Endodermal cell (in vitro differentiated cells): ENCODE results near the gene MACROD2. TPM values are rescaled to one million over a fixed set of nuclear protein-coding genes. Genes with fewer than 3 reads are reported as not detected.

Experiments used
- DNase-seq: peaks from one replicate; pipeline ENCODE4 v3.0.0-alpha.2; 2017
- H3K27ac ChIP-seq: 2 replicates; pipeline ENCODE4 v1.5.1; 2013; ENCODE audit warnings: mild to moderate bottlenecking, low read depth, low read length, moderate library complexity
- H3K27me3 ChIP-seq: 2 replicates; pipeline ENCODE4 v1.6.1; 2013; ENCODE audit warnings: mild to moderate bottlenecking, low read length, moderate library complexity; ENCODE audit not compliant: insufficient read depth, control insufficient read depth, poor library complexity, severe bottlenecking
- H3K36me3 ChIP-seq: 2 replicates; pipeline ENCODE4 v1.7.0; 2013; ENCODE audit warnings: mild to moderate bottlenecking, low read length, moderate library complexity; ENCODE audit not compliant: control insufficient read depth, insufficient read depth
- H3K4me1 ChIP-seq: one replicate; pipeline ENCODE4 v1.7.0; 2013; ENCODE audit warnings: low read length; ENCODE audit not compliant: control insufficient read depth, insufficient read depth
- H3K4me3 ChIP-seq: 2 replicates; pipeline ENCODE4 v1.5.1; 2013; ENCODE audit warnings: mild to moderate bottlenecking, low read length, moderate library complexity
- H3K9ac ChIP-seq: 2 replicates; pipeline ENCODE4 v1.6.1; 2013; ENCODE audit warnings: mild to moderate bottlenecking, low read length, moderate library complexity; ENCODE audit not compliant: poor library complexity, severe bottlenecking; ENCODE audit errors: extremely low read depth
- H3K9me3 ChIP-seq: 2 replicates; pipeline ENCODE4 v1.6.1; 2013; ENCODE audit warnings: mild to moderate bottlenecking, low read length, moderate library complexity; ENCODE audit not compliant: control insufficient read depth
- H3K27ac Mint-ChIP-seq: 2 replicates; pipeline ENCODE4 v1.8.0; 2020; ENCODE audit warnings: mixed read lengths
- H3K27me3 Mint-ChIP-seq: 2 replicates; pipeline ENCODE4 v1.8.0; 2021; ENCODE audit warnings: mild to moderate bottlenecking, mixed read lengths; ENCODE audit not compliant: insufficient read depth
- H3K36me3 Mint-ChIP-seq: 2 replicates; pipeline ENCODE4 v1.8.0; 2020; ENCODE audit warnings: low read depth, mixed read lengths
- H3K4me1 Mint-ChIP-seq: 2 replicates; pipeline ENCODE4 v1.8.0; 2020; ENCODE audit warnings: mixed read lengths
- H3K4me3 Mint-ChIP-seq: 2 replicates; pipeline ENCODE4 v1.8.0; 2020; ENCODE audit warnings: mild to moderate bottlenecking, moderate library complexity, mixed read lengths
- H3K9me3 Mint-ChIP-seq: 2 replicates; pipeline ENCODE4 v1.8.0; 2020; ENCODE audit warnings: mild to moderate bottlenecking, mixed read lengths
- WGBS, 2 experiments: methylation state at CpG; one replicate each; pipeline versions ENCODE4 v1.1.5 to v1.1.7; 2013; ENCODE audit warnings: missing lambda C conversion rate in 2 of 2, mixed read lengths in 1 of 2; ENCODE audit not compliant: insufficient coverage in 1 of 2, insufficient read length in 1 of 2; 5-methylcytosine and 5-hydroxymethylcytosine counted together
- total RNA-seq, 2 donors: library from RNA; stranded (reverse); fragmentation: NEBNext Ultra II Directional in 1 of 2; extraction: Animal tissue kit (Norgen Biotek cat#: 25700) in 1 of 2; gene quantifications; 2 replicates in 1 of 2; 3 replicates in 1 of 2; pipeline ENCODE4 v1.2.1, GENCODE V29; 2021
- TF ChIP-seq, protein P1 (sequence below): fragments of 200-600 bp; sonication (generic); conservative IDR thresholded peaks from 2 replicates; pipeline ENCODE4 v1.5.0; 2021; ENCODE audit warnings: antibody characterized with exemption, mild to moderate bottlenecking

Gene MACROD2
- total RNA-seq, 2 donors from 2014 or later = 2.3 to 4.8 TPM

DNA sequence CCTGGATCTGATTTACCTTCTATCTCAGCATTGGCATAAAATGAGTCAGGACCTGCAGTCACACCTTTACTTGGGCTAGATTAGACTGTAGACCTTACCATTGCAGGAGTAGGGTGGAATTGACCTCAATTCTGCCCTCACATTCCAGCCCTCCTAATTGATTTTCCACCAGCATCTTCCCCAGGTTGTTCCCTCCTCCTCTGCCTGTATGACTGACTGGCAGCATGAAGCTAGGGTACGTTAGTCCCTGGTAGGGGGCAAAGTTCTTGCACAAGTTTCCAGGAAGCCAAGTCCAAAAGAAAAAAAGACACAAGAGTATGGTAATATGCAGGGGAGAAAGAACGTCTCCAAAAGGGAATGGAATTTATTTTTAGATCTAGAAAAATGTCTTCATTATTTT is 567.7 kb downstream of the MACROD2 start:
- Mint-ChIP-seq H3K9me3 (peaks cover 14% of the 10 kb centered on the region), H3K4me1 (no peaks in the 10 kb centered on the region), H3K4me3 (no peak overlapping the region), H3K27ac (no peak overlapping the region), H3K36me3 (no peaks in the 10 kb centered on the region), H3K27me3 (no peaks in the 10 kb centered on the region)
- 82% methylated on average over 1 of the region's 2 CpGs; no CpG with 5 or more reads in 1 of the 2 experiments for WGBS, 2 experiments
- TF ChIP-seq, protein P1, sequence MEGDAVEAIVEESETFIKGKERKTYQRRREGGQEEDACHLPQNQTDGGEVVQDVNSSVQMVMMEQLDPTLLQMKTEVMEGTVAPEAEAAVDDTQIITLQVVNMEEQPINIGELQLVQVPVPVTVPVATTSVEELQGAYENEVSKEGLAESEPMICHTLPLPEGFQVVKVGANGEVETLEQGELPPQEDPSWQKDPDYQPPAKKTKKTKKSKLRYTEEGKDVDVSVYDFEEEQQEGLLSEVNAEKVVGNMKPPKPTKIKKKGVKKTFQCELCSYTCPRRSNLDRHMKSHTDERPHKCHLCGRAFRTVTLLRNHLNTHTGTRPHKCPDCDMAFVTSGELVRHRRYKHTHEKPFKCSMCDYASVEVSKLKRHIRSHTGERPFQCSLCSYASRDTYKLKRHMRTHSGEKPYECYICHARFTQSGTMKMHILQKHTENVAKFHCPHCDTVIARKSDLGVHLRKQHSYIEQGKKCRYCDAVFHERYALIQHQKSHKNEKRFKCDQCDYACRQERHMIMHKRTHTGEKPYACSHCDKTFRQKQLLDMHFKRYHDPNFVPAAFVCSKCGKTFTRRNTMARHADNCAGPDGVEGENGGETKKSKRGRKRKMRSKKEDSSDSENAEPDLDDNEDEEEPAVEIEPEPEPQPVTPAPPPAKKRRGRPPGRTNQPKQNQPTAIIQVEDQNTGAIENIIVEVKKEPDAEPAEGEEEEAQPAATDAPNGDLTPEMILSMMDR = no peak
- no peaks in the 10 kb centered on the region for H3K4me1 ChIP-seq
- H3K4me3 ChIP-seq = no peak overlapping the region
- H3K9ac ChIP-seq = no peak overlapping the region
- DNase-seq = no peak
- H3K9me3 ChIP-seq = no peaks in the 10 kb centered on the region
- H3K27me3 ChIP-seq = no peaks in the 10 kb centered on the region
- no peak overlapping the region for H3K27ac ChIP-seq
- no peaks in the 10 kb centered on the region for H3K36me3 ChIP-seq

- H3K9ac ChIP-seq = no peak overlapping the region
- Mint-ChIP-seq H3K36me3 (no peaks in the 10 kb centered on the region), H3K27me3 (no peaks in the 10 kb centered on the region), H3K4me3 (no peak overlapping the region), H3K9me3 (peaks cover 14% of the 10 kb centered on the region), H3K27ac (no peak overlapping the region), H3K4me1 (peaks cover 5% of the 10 kb centered on the region)
- no peak overlapping the region for H3K4me3 ChIP-seq
- H3K4me1 ChIP-seq = no peaks in the 10 kb centered on the region
- TF ChIP-seq, protein P1 = no peak
- no peaks in the 10 kb centered on the region for H3K27me3 ChIP-seq
- 90 to 100% methylated on average over 1 to 2 of the region's 2 CpGs for WGBS, 2 experiments
- H3K9me3 ChIP-seq = no peaks in the 10 kb centered on the region
- DNase-seq = no peak
- H3K27ac ChIP-seq = no peak overlapping the region
- no peaks in the 10 kb centered on the region for H3K36me3 ChIP-seq
Observed at GRCh38 chr20:14566505-14566904, 571.2 kb downstream of the MACROD2 start.

DNA sequence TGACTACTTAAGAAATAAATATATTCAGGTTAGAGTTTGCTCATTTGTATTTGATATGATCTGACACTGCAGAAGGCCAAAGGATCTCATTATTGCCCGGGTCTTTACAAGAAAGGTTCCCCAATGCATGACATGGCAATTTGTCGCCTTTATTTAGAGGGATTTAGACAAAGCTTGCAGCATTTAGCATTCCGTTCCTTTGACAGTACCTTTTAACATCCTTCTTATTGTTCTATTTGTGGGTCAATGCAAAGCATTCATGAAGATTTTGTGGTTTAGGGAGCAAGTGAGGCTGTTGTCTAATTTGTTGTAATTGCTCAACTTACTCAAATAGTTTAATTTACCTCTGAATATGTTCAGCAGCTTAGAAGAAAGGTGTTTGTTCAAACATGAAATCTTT is 572.9 kb downstream of the MACROD2 start:
- no peak for DNase-seq
- Histone ChIP-seq H3K36me3 (no peaks in the 10 kb centered on the region), H3K4me1 (no peaks in the 10 kb centered on the region), H3K9me3 (no peaks in the 10 kb centered on the region), H3K27ac (no peak overlapping the region), H3K4me3 (no peak overlapping the region), H3K27me3 (no peaks in the 10 kb centered on the region), H3K9ac (no peak overlapping the region)
- 79% methylated on average over 3 of the region's 3 CpGs; no CpG with 5 or more reads in 1 of the 2 experiments for WGBS, 2 experiments
- TF ChIP-seq, protein P1 = no peak
- H3K9me3 Mint-ChIP-seq = peaks cover 14% of the 10 kb centered on the region
- no peaks in the 10 kb centered on the region for H3K27me3 Mint-ChIP-seq
- peak overlapping the region; percentile 22 for H3K27ac Mint-ChIP-seq
- no peaks in the 10 kb centered on the region for H3K36me3 Mint-ChIP-seq
- no peak overlapping the region for H3K4me3 Mint-ChIP-seq
- peaks cover 5% of the 10 kb centered on the region for H3K4me1 Mint-ChIP-seq
